Suprapubic skin (tissue), 4 donors: Measurements from ENCODE around the gene BLOC1S1. TPM values are rescaled to one million over a fixed set of nuclear protein-coding genes. Genes with fewer than 3 reads are reported as not detected.

Experiments used
- DNase-seq, 2 donors: peaks; one replicate each; pipeline ENCODE4 v3.0.0-alpha.2; 2019; ENCODE audit warnings: low spot score in 2 of 2
- H3K27ac ChIP-seq: fragments of 200-600 bp; sonication (generic); one replicate; pipeline ENCODE4 v1.5.1; 2019
- H3K27me3 ChIP-seq: fragments of 200-600 bp; sonication (generic); one replicate; pipeline ENCODE4 v1.5.1; 2019
- H3K36me3 ChIP-seq: fragments of 200-600 bp; sonication (generic); one replicate; pipeline ENCODE4 v1.5.1; 2019
- H3K4me1 ChIP-seq: fragments of 200-600 bp; sonication (generic); one replicate; pipeline ENCODE4 v1.5.1; 2019
- H3K4me3 ChIP-seq: fragments of 200-600 bp; sonication (generic); one replicate; pipeline ENCODE4 v1.5.1; 2019; ENCODE audit warnings: mild to moderate bottlenecking
- H3K9me3 ChIP-seq: fragments of 200-600 bp; sonication (generic); one replicate; pipeline ENCODE4 v1.5.1; 2019
- CTCF ChIP-seq, 2 donors: fragments of 200-600 bp in 1 of 2; fragments of 450-650 bp in 1 of 2; sonication (generic) in 1 of 2; IDR thresholded peaks; one replicate each; pipeline ENCODE4 v1.5.1; 2016 to 2019; ENCODE audit warnings: antibody characterized with exemption in 2 of 2, mild to moderate bottlenecking in 1 of 2, moderate library complexity in 1 of 2
- EP300 ChIP-seq: sonication (generic); formaldehyde crosslinking; IDR thresholded peaks from one replicate; pipeline ENCODE4 v1.6.1; 2017; ENCODE audit warnings: antibody characterized with exemption
- POLR2A ChIP-seq, 2 donors: fragments of 450-650 bp; IDR thresholded peaks; one replicate each; pipeline ENCODE4 v1.6.1; 2017; ENCODE audit warnings: antibody characterized with exemption in 2 of 2, mild to moderate bottlenecking in 2 of 2, moderate library complexity in 2 of 2
- POLR2AphosphoS5 ChIP-seq, 3 donors: sonication (generic); formaldehyde crosslinking; IDR thresholded peaks; one replicate each; pipeline ENCODE4 v1.6.1; 2017; ENCODE audit warnings: antibody characterized with exemption in 3 of 3
- WGBS: methylation state at CpG from one replicate; pipeline ENCODE4 v1.1.5; 2018; 5-methylcytosine and 5-hydroxymethylcytosine counted together
- total RNA-seq, 4 donors: library from RNA; depleted of rRNA; stranded (reverse); fragments of >200 nt; gene quantifications; one replicate each; pipeline ENCODE4 v1.1.0, GENCODE V29; 2016

The BLOC1S1 gene
- total RNA-seq, 4 donors from 2014 or later = 92.7 to 166 (median 139) TPM

- 100% methylated on average over 4 of the region's 4 CpGs for WGBS
- H3K36me3 ChIP-seq = peaks cover 6% of the 10 kb centered on the region
- DNase-seq = peak in 1 of 2 donors; percentile 44
- no peaks in the 10 kb centered on the region for H3K9me3 ChIP-seq
- H3K27me3 ChIP-seq = no peaks in the 10 kb centered on the region
- no peak overlapping the region for H3K4me3 ChIP-seq
- H3K27ac ChIP-seq = no peak overlapping the region
- no peak for TF ChIP-seq POLR2A (IDR thresholded peaks at IDR 0.05)
- H3K4me1 ChIP-seq = no peaks in the 10 kb centered on the region
These were observed 21.2 kb upstream of the BLOC1S1 start for GRCh38 chr12:55694651-55695050.

GRCh38 chr12:55695349-55695748, 20.5 kb upstream of the BLOC1S1 start:
- H3K27ac ChIP-seq = no peak overlapping the region
- peaks cover 6% of the 10 kb centered on the region for H3K36me3 ChIP-seq
- no peaks in the 10 kb centered on the region for H3K4me1 ChIP-seq
- H3K27me3 ChIP-seq = no peaks in the 10 kb centered on the region
- no peak for TF ChIP-seq EP300
- TF ChIP-seq POLR2A (IDR thresholded peaks at IDR 0.05) = no peak
- TF ChIP-seq POLR2AphosphoS5 (IDR thresholded peaks at IDR 0.05) = no peak
- TF ChIP-seq CTCF (IDR thresholded peaks at IDR 0.05) = no peak
- H3K9me3 ChIP-seq = no peaks in the 10 kb centered on the region
- DNase-seq = peak in 1 of 2 donors; percentile 21
- WGBS = 85% methylated on average over 7 of the region's 7 CpGs
- H3K4me3 ChIP-seq = no peak overlapping the region

- Histone ChIP-seq H3K27ac (no peak overlapping the region), H3K4me1 (no peaks in the 10 kb centered on the region), H3K36me3 (peaks cover 6% of the 10 kb centered on the region), H3K27me3 (no peaks in the 10 kb centered on the region), H3K9me3 (no peaks in the 10 kb centered on the region), H3K4me3 (no peak overlapping the region)
- WGBS = 89% methylated on average over 6 of the region's 6 CpGs
- DNase-seq = peak in 1 of 2 donors; percentile 48
- TF ChIP-seq CTCF (IDR thresholded peaks at IDR 0.05) = no peak
- TF ChIP-seq EP300 = no peak
These were observed 19.7 kb upstream of the BLOC1S1 start for GRCh38 chr12:55696141-55696540.

GRCh38 chr12:55696796-55697462, 18.9 kb upstream of the BLOC1S1 start:
- no peak for TF ChIP-seq POLR2AphosphoS5 (IDR thresholded peaks at IDR 0.05)
- TF ChIP-seq POLR2A (IDR thresholded peaks at IDR 0.05) = no peak
- no peak for TF ChIP-seq CTCF (IDR thresholded peaks at IDR 0.05)
- no peak for TF ChIP-seq EP300
- Histone ChIP-seq H3K4me1 (no peaks in the 10 kb centered on the region), H3K27me3 (no peaks in the 10 kb centered on the region), H3K4me3 (no peak overlapping the region), H3K27ac (no peak overlapping the region), H3K36me3 (peaks cover 6% of the 10 kb centered on the region), H3K9me3 (no peaks in the 10 kb centered on the region)
- 89% methylated on average over 16 of the region's 19 CpGs for WGBS
- peak in 1 of 2 donors; percentile 46 for DNase-seq

GRCh38 chr12:55697686-55698085, 18.2 kb upstream of the BLOC1S1 start:
- H3K36me3 ChIP-seq = peaks cover 6% of the 10 kb centered on the region
- H3K9me3 ChIP-seq = no peaks in the 10 kb centered on the region
- H3K27ac ChIP-seq = no peak overlapping the region
- no peak for TF ChIP-seq POLR2A (IDR thresholded peaks at IDR 0.05)
- no peak for TF ChIP-seq CTCF (IDR thresholded peaks at IDR 0.05)
- no peak for TF ChIP-seq POLR2AphosphoS5 (IDR thresholded peaks at IDR 0.05)
- TF ChIP-seq EP300 = no peak
- WGBS = 80% methylated on average over 5 of the region's 7 CpGs
- H3K27me3 ChIP-seq = no peaks in the 10 kb centered on the region
- no peaks in the 10 kb centered on the region for H3K4me1 ChIP-seq
- no peak overlapping the region for H3K4me3 ChIP-seq
- DNase-seq = peak in 1 of 2 donors; percentile 43
